ENCODE measurements around the gene GPC6.

Gene GPC6

GRCh38 chr13:93653776-93654175 is 427.2 kb downstream of the GPC6 start:
- Mint-ChIP-seq H3K4me3 (no peak overlapping the region), H3K27me3 (ENCODE audit: low read depth, poor library complexity) (no peaks in the 10 kb centered on the region), H3K27ac (no peak overlapping the region), H3K4me1 (no peaks in the 10 kb centered on the region), H3K9me3 (peaks cover 22% of the 10 kb centered on the region), H3K36me3 (ENCODE audit: low read depth) (peaks cover 14% of the 10 kb centered on the region)
- no peak for DNase-seq
- TF ChIP-seq, protein P1, sequence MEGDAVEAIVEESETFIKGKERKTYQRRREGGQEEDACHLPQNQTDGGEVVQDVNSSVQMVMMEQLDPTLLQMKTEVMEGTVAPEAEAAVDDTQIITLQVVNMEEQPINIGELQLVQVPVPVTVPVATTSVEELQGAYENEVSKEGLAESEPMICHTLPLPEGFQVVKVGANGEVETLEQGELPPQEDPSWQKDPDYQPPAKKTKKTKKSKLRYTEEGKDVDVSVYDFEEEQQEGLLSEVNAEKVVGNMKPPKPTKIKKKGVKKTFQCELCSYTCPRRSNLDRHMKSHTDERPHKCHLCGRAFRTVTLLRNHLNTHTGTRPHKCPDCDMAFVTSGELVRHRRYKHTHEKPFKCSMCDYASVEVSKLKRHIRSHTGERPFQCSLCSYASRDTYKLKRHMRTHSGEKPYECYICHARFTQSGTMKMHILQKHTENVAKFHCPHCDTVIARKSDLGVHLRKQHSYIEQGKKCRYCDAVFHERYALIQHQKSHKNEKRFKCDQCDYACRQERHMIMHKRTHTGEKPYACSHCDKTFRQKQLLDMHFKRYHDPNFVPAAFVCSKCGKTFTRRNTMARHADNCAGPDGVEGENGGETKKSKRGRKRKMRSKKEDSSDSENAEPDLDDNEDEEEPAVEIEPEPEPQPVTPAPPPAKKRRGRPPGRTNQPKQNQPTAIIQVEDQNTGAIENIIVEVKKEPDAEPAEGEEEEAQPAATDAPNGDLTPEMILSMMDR (IDR thresholded peaks at IDR 0.05): no peak

- H3K36me3 Mint-ChIP-seq (ENCODE audit: low read depth): peaks cover 23% of the 10 kb centered on the region
- TF ChIP-seq, protein P1 (IDR thresholded peaks at IDR 0.05): no peak
- H3K4me1 Mint-ChIP-seq: peaks cover 3% of the 10 kb centered on the region
- no peak for DNase-seq
- H3K9me3 Mint-ChIP-seq: peaks cover 31% of the 10 kb centered on the region
- no peak overlapping the region for H3K27ac Mint-ChIP-seq
- H3K27me3 Mint-ChIP-seq (ENCODE audit: low read depth, poor library complexity): no peaks in the 10 kb centered on the region
- H3K4me3 Mint-ChIP-seq: no peak overlapping the region
Observed at GRCh38 chr13:93655154-93655553, 428.5 kb downstream of the GPC6 start.

- Mint-ChIP-seq H3K27me3 (ENCODE audit: low read depth, poor library complexity) (no peaks in the 10 kb centered on the region), H3K27ac (no peak overlapping the region), H3K9me3 (peaks cover 31% of the 10 kb centered on the region), H3K4me1 (peaks cover 10% of the 10 kb centered on the region), H3K4me3 (no peak overlapping the region), H3K36me3 (ENCODE audit: low read depth) (peaks cover 23% of the 10 kb centered on the region)
- no peak for DNase-seq
- TF ChIP-seq, protein P1 (IDR thresholded peaks at IDR 0.05): no peak
Observed at GRCh38 chr13:93660391-93661063, 433.9 kb downstream of the GPC6 start.

DNA sequence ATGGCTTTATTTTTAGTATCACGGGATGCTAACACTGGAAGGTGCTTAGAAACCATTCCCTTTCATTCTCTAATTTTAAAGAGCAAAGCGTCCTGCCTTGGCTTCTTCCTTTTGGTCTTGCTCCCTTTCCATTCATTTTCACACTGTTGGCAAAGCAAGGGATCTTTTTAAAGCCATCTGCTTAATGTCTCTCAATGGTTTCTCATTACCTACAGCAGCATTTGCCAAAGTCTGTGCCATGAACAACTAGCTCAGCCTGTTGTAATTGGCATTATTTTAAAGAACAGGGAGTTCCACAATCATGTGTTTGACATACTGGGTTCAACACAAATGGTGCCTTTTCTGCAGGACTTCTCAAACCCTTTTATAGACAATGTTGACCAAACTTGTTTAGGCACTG is 444.3 kb downstream of the GPC6 start:
- Mint-ChIP-seq H3K4me3 (no peak overlapping the region), H3K36me3 (ENCODE audit: low read depth) (no peaks in the 10 kb centered on the region), H3K9me3 (no peaks in the 10 kb centered on the region), H3K27ac (no peak overlapping the region), H3K4me1 (peaks cover 5% of the 10 kb centered on the region), H3K27me3 (ENCODE audit: low read depth, poor library complexity) (no peaks in the 10 kb centered on the region)
- TF ChIP-seq, protein P1 (IDR thresholded peaks at IDR 0.05): no peak
- DNase-seq: no peak

DNA sequence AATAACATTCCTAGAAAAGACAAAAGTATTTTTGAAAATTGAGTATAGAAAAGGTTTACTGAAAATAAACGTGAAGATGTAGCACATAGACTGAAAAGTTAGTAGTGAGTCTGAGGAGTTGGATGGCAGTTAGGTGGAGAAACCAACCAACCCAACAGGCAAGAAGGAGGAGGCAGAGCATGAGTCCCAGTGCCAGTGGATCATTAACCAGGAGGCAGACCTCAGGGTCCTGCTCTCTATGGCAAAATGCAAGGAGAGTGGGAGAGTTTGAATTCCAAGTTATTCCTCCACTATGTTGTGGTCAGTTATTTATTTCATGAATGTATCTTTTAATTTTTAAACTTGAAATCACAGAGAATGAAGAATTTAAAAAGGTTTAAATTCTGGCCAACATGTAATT is 446.4 kb downstream of the GPC6 start:
- H3K27ac Mint-ChIP-seq: no peak overlapping the region
- H3K4me1 Mint-ChIP-seq: peaks cover 5% of the 10 kb centered on the region
- DNase-seq: no peak
- TF ChIP-seq, protein P1 (IDR thresholded peaks at IDR 0.05): no peak
- no peaks in the 10 kb centered on the region for H3K9me3 Mint-ChIP-seq
- H3K4me3 Mint-ChIP-seq: no peak overlapping the region
- no peaks in the 10 kb centered on the region for H3K27me3 Mint-ChIP-seq (ENCODE audit: low read depth, poor library complexity)
- H3K36me3 Mint-ChIP-seq (ENCODE audit: low read depth): no peaks in the 10 kb centered on the region

- H3K9me3 Mint-ChIP-seq: no peaks in the 10 kb centered on the region
- TF ChIP-seq, protein P1 (IDR thresholded peaks at IDR 0.05): no peak
Observed at GRCh38 chr13:93673885-93674284, 447.3 kb downstream of the GPC6 start.

More at GRCh38 chr13:93673885-93674284, 447.3 kb downstream of the GPC6 start:
- Mint-ChIP-seq H3K4me1 (peaks cover 5% of the 10 kb centered on the region), H3K27me3 (ENCODE audit: low read depth, poor library complexity) (no peaks in the 10 kb centered on the region), H3K36me3 (ENCODE audit: low read depth) (no peaks in the 10 kb centered on the region), H3K27ac (peak overlapping the region; percentile 1), H3K4me3 (no peak overlapping the region)
- DNase-seq: no peak

Data from nephron progenitor cell (in vitro differentiated cells).